Measurements from ENCODE around the gene PINK1. TPM values are rescaled to one million over a fixed set of nuclear protein-coding genes. Genes with fewer than 3 reads are reported as not detected.

PINK1 gene
- total RNA-seq, 1 donor, result 61.3 TPM

- DNase-seq (ENCODE audit: low read depth), result no peak
- H3K4me3 ChIP-seq (ENCODE audit: low read depth, low read length), result no peak overlapping the region
- no peak for TF ChIP-seq CTCF (IDR thresholded peaks at IDR 0.05; ENCODE audit: insufficient read depth, low read depth, low read length)
These were observed 50.9 kb downstream of the PINK1 start for GRCh38 chr1:20684050-20684620.

DNA sequence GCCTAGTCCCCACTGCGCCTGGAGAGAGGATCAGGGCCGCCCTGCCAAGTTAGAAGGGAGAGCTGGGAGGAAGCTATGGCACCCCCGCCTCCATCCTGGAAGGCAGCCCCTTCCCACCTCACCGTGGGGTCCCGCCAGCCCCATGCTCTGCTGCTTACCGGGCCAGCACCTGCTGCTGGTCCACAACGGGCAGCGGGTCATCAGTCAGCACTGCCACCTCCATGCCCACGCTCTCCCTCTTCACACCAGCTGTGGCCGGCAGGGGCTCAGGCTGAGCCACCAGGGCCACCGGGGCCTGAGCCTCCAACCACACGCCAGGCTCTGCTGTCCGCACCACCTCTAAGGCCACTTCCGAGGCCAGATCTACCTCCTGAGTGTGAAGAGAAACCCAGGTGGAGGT, 51.4 kb downstream of the PINK1 start:
- DNase-seq (ENCODE audit: low read depth), result no peak
- TF ChIP-seq CTCF (IDR thresholded peaks at IDR 0.05; ENCODE audit: insufficient read depth, low read depth, low read length), result no peak
- no peak overlapping the region for H3K4me3 ChIP-seq (ENCODE audit: low read depth, low read length)

- TF ChIP-seq CTCF (IDR thresholded peaks at IDR 0.05; ENCODE audit: insufficient read depth, low read depth, low read length), result no peak
- H3K4me3 ChIP-seq (ENCODE audit: low read depth, low read length), result no peak overlapping the region
- no peak for DNase-seq (ENCODE audit: low read depth)
These were observed 51.9 kb downstream of the PINK1 start for GRCh38 chr1:20685099-20685662.

- no peak overlapping the region for H3K4me3 ChIP-seq (ENCODE audit: low read depth, low read length)
- no peak for TF ChIP-seq CTCF (IDR thresholded peaks at IDR 0.05; ENCODE audit: insufficient read depth, low read depth, low read length)
- no peak for DNase-seq (ENCODE audit: low read depth)
These were observed 52.5 kb downstream of the PINK1 start for GRCh38 chr1:20685741-20686140.

GRCh38 chr1:20686883-20687725, 53.8 kb downstream of the PINK1 start:
- H3K4me3 ChIP-seq (ENCODE audit: low read depth, low read length), result no peak overlapping the region
- no peak for TF ChIP-seq CTCF (IDR thresholded peaks at IDR 0.05; ENCODE audit: insufficient read depth, low read depth, low read length)
- DNase-seq (ENCODE audit: low read depth), result no peak

- DNase-seq (ENCODE audit: low read depth), result no peak
- H3K4me3 ChIP-seq (ENCODE audit: low read depth, low read length), result no peak overlapping the region
- no peak for TF ChIP-seq CTCF (IDR thresholded peaks at IDR 0.05; ENCODE audit: insufficient read depth, low read depth, low read length)
These were observed 56.4 kb downstream of the PINK1 start for GRCh38 chr1:20689645-20690056.

Data from fibroblast of villous mesenchyme (primary cell).